MM.1S (cell line): Measurements from ENCODE around the gene TCERG1L.

ENCODE experiments used
- EZH2 ChIP-seq: fragments of 300-600 bp; sonication (generic); optimal IDR thresholded peaks from 2 replicates; pipeline ENCODE3; 2017; ENCODE audit warnings: low read depth, mild to moderate bottlenecking, antibody characterized with exemption, low read length, mixed read lengths
- EZH2phosphoT487 ChIP-seq: fragments of 300-600 bp; sonication (generic); IDR thresholded peaks from 2 replicates; pipeline ENCODE4 v1.6.1; 2018; ENCODE audit warnings: antibody characterized with exemption, low read length
- TF ChIP-seq, protein P1 (sequence below): fragments of 300-600 bp; sonication (generic); IDR thresholded peaks from 2 replicates; pipeline ENCODE4 v1.5.1; 2016; ENCODE audit warnings: antibody characterized with exemption, low read length, mixed read lengths

- TF ChIP-seq, protein P1, sequence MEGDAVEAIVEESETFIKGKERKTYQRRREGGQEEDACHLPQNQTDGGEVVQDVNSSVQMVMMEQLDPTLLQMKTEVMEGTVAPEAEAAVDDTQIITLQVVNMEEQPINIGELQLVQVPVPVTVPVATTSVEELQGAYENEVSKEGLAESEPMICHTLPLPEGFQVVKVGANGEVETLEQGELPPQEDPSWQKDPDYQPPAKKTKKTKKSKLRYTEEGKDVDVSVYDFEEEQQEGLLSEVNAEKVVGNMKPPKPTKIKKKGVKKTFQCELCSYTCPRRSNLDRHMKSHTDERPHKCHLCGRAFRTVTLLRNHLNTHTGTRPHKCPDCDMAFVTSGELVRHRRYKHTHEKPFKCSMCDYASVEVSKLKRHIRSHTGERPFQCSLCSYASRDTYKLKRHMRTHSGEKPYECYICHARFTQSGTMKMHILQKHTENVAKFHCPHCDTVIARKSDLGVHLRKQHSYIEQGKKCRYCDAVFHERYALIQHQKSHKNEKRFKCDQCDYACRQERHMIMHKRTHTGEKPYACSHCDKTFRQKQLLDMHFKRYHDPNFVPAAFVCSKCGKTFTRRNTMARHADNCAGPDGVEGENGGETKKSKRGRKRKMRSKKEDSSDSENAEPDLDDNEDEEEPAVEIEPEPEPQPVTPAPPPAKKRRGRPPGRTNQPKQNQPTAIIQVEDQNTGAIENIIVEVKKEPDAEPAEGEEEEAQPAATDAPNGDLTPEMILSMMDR, result no peak
- TF ChIP-seq EZH2 (no peak), EZH2phosphoT487 (no peak)
These were observed 53.3 kb downstream of the TCERG1L start for GRCh38 chr10:131258256-131258655.
